ENCODE results near the gene CCDC146.
"Not testable (repeated sequence)": the region's sequence is repeated elsewhere in the genome, so short reads cannot be mapped to it uniquely, and the experiment has no call there.

The CCDC146 gene

DNA sequence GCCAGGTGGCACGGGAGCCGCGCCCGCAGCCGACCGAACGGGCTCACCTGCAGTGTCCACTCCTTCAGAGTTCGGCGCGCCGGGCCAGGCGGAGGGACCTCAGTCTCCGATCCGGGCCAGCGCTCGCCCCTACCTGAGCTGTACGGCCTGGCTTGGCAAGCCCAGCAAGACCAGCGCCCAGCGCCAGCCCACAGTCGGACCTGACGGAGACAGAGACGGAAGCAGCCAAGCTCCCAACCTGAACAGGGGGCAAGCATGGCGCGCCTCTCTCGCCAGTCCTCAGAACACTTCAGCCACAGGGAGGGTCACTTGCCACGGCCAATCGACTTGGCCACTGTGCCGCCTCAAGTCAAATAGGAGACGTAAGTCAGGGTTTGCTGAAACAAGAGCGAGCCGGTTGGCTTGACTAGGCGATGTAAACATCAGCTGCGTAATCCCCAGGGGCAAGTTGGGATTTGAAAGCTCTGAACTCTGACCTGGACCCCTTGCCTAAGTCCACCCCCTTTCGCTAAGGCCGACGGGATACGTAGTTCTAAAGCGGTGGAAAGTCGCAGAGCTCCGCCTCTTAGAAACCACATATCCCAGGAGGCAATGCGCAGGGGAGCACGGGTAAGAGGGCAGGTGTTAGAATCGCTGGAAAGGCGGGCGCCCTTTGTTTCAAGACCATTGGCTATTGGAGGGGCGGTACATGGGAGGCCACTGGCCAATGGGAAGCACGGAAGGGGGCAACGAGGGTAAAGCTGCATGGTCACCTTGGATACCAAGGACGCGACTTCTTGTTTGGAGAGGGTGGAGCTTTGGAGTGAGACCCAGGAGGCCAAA is at the start of gene CCDC146:
CCDC146 (plus strand) TSS at position 756 of the 822 bp plus-strand sequence. CDS start 45,054 bp downstream, outside the sequence.
- peak; percentile 98 for DNase-seq

GRCh38 chr7:77074786-77075396 is 47.5 kb upstream of the CCDC146 start:
- not testable (repeated sequence) for DNase-seq

DNA sequence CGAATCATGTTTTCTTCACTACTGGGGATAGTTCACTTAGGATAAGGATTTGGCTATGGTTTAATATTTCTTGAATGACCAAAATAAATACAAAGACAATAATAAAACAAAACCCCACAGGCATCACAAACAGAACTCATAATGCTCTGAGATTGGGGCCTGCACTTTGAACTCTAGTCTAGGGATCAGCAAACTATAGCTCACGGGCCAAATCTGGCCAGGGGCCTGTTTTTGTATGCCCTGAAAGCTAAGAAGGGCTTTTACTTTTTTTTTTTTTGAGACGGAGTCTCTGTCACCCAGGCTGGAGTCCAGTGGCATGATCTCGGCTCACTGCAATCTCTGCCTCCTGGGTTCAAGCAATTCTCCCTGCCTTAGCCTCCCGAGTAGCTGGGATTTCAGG is 45.4 kb upstream of the CCDC146 start:
- not testable (repeated sequence) for DNase-seq

- not testable (repeated sequence) for DNase-seq
Observed at GRCh38 chr7:77079112-77079511, 43.3 kb upstream of the CCDC146 start.

DNA sequence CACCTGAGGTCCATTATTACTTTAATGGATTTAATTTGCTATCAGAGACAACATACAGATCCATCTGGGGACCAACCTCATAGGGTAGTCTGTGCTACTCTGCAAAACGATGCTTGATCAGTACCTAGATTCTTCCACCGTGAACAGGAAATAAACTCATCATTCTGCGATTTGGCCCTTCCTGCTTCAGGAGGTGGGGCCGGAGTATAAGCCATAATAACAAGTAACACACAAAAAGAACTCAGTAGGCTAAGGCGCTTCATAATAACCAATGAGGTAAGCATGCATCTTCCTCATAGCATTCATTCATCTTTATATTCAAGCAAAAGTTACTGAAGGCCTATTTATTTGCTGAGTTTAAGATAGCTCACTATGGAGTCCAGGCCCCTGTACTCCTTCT is 42.8 kb upstream of the CCDC146 start:
- not testable (repeated sequence) for DNase-seq

DNA sequence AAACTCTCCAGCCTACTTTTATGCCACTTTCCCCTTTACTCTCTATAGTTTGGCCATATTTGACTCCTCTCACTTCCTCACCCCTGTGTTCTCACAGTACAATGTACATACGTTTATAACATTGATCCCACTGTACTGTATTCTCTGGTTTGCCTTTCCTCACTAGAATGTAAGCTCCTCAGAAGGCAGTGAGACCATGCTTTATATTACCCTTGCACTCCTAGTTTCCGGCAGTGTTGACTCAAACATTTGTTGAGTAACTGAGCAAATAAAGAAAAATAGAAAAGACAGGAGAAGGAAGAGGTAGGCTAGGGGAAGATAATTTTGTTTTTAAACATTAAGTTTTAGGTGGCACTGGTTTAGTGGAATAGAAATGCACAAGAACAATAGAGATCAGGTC is 42.2 kb upstream of the CCDC146 start:
- not testable (repeated sequence) for DNase-seq

- DNase-seq, result not testable (repeated sequence)
Observed at GRCh38 chr7:77082192-77082591, 40.2 kb upstream of the CCDC146 start.

- DNase-seq, result not testable (repeated sequence)
Observed at GRCh38 chr7:77092301-77092700, 30.1 kb upstream of the CCDC146 start.

GRCh38 chr7:77100501-77100900 is 21.9 kb upstream of the CCDC146 start:
- DNase-seq, result not testable (repeated sequence)

DNA sequence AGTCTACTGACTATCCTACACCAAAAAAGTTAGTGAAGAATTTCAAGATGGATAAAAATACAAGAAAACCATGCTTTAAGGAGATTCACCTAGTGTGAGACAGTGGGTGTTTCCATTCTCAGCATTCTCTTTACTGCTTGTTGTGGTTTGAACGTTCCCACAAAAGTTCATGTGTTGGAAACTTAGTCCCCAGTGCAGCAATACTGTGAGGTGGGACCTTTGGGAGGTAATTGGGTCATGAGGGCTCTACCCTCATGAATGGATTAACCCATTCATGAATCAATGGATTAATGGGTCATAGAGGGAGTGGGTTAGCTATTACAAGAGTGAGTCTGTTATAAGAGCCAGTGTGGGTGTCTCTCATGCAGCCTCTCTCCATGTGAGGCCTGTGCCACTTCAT is 21.2 kb upstream of the CCDC146 start:
- DNase-seq, result not testable (repeated sequence)

DNA sequence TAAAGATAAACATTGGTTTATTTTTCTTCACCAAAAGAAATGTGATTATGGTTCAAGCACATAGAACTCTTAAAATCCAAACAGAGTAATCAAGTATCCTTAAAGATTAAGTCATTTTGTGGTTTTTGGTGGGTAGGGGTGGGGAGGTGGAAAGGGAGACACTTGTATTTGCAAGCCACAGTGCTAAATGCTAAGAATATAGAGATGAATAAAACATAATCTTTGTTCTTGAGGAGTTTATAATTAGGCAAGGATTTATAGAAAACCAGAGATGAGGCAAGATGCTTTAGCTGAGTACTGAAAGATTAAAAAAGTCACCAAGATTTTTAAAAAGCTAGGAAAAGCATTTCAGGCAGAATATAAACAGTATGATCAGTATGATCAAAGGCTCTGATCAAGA is 19.7 kb upstream of the CCDC146 start:
- DNase-seq, result not testable (repeated sequence)

- DNase-seq, result not testable (repeated sequence)
Observed at GRCh38 chr7:77105904-77106303, 16.5 kb upstream of the CCDC146 start.

DNA sequence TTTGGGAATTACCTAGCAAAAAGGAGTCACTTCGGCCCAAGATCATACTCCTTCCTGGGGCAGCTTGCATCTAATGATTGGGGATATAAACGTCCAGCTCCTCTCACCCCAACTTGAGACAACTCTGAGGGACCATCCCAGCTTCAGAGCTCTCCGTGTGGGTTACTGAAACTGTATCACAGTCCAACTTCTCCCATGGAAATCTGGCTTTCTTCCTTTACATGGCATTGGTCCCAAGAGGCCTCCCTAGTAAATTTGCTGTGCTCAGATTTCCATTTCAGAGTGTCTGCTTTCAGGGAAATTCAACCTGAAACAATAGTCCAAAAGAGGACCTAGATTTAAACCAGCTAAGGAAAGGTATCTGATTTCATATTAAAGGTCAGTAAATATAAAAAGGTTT is 14.8 kb upstream of the CCDC146 start:
- DNase-seq, result not testable (repeated sequence)

DNA sequence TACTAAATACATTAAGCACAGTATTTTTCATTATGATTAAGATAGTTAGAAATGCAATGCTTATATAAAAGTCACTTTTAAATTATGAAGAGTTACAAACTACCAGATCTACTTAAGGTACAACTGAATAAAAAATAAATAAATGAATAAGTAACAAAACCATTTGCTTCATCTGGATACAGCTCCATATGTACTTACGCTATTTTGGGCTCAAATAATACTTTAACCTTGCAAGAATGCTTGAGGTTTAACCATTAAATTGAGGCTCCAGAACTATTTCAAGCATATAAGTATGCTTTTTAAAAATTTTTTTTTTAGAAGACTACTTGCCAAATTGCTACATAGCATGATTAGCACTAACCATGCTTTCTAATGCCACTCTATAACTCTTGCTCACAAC is 14.1 kb upstream of the CCDC146 start:
- not testable (repeated sequence) for DNase-seq

DNA sequence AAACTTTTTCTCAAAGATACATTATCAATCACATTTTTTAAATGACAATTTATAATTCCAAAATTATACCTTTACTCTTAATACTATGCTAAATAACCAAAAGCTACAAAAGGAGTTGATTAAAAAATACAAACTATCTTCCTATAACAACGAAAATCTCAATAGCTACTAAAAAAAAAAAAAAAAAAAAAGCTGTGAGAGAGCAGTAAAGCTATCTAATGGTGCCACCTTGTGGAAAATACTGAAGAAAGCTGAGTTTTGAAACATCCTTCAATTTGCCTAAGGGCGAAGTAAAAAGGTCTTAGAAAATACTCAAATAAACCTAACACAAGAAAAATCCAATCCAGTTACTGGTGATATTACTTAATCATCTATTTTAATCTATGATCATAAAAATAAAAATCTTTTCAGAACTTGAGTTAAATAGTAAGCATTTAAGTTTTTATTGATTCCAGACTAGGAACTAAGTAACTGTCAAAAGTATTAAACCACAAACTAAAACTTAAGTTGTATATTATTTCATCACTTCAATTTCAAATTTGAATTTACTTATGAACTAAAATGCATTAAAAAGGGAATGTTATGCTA is 9.6 kb upstream of the CCDC146 start:
- not testable (repeated sequence) for DNase-seq

GRCh38 chr7:77125486-77125885 is 3.1 kb downstream of the CCDC146 start:
- DNase-seq, result not testable (repeated sequence)

DNA sequence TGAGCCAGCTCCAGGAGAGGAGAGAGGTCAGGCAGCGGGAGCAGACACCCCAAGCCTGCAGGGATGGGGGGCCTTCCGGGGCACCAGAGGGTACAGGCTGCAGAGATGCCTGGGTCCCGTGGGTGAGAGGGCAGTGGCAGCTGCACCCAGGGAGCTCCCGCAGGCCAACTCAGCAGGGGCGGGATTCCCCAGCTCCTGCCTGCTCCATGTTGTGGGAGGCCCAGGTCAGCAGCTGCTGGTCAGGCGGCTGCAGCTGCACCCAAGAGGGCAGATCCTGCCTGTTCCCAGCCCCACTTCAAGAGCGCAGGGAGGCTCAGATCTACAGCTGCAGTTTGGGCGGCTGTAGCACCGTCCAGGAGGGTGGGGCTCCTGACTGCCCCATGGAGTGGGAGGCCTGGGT is 4.6 kb downstream of the CCDC146 start:
- DNase-seq, result not testable (repeated sequence)

DNA sequence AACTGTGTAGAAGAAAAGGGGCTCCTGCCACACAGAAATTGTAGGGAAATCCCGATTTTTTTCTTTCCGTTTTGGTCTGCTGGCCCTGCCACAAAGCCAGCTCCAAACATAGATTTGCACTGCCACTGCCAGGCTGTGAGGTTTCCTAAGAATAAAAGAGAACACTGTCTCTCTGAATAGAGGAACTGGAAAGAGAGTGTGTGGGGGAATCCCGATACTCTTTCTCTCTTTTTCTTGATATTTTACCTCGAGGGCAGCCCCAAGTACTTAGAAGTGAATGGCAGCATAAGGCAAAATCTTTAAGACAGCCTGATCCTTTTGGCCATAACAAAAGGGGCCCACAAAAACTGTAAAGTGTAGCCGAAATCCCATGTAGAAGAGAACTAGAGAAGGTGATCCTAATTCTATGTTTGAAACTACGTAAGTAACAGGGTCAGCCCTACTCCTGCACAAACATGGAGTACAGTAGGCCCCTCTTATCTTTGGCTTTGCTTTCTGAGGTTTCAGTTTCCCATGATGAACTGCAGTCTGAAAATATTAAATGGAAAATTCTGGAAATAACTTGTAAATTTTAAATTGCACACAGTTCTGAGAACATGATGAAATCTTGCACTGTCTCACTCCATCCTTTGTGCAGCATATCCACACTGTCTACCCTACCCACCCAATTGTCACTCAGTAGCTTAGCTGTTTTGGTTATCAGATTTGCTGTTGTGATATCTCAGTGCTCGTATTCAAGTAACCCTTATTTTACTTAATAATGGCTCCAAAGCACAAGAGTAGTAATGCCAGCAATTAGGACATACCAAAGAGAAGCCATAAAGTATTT is 6.4 kb downstream of the CCDC146 start:
- DNase-seq, result not testable (repeated sequence)

DNA sequence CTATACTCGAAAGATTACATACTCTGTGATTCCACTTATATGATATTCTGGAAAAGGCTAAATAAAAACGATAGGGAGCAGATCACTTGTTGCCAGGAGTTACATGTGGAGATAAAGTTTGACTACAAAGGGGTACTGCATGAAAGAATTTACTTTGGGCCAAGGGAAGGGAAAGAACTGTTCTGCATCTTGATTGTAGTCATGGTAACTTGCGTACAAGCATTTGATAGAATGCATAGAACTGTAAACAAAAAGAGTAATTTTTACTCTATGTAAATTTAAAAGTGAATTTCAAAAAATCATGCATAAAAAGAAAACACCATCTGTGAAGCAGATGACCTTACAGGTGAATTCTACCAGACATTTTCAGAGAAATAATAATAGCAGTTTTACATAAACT is 9.4 kb downstream of the CCDC146 start:
- not testable (repeated sequence) for DNase-seq

- DNase-seq, result not testable (repeated sequence)
Observed at GRCh38 chr7:77138668-77139067, 16.3 kb downstream of the CCDC146 start.

- not testable (repeated sequence) for DNase-seq
Observed at GRCh38 chr7:77140291-77140690, 17.9 kb downstream of the CCDC146 start.

- DNase-seq, result not testable (repeated sequence)
Observed at GRCh38 chr7:77152232-77152631, 29.8 kb downstream of the CCDC146 start.

All from NK-92 treated with Interleukin-12 subunit alpha and Interleukin-12 subunit beta, amount 100 ng/mL, for 24 hours (cell line).